Skeletal muscle satellite cell (primary cell): ENCODE data around the gene NFX1.

Experiments
- H3K27me3 ChIP-seq: 2 replicates; pipeline ENCODE4 v1.7.0; 2013; ENCODE audit warnings: low read length; ENCODE audit not compliant: control insufficient read depth, insufficient read depth
- H3K36me3 ChIP-seq: 2 replicates; pipeline ENCODE4 v1.7.0; 2013; ENCODE audit warnings: mild to moderate bottlenecking, control low read depth, low read length; ENCODE audit not compliant: insufficient read depth
- H3K4me1 ChIP-seq: 2 replicates; pipeline ENCODE4 v1.7.0; 2013; ENCODE audit warnings: low read length; ENCODE audit not compliant: control insufficient read depth, insufficient read depth
- H3K4me2 ChIP-seq: 2 replicates; pipeline ENCODE4 v1.7.0; 2013; ENCODE audit warnings: mild to moderate bottlenecking, low read length
- H3K4me3 ChIP-seq: 2 replicates; pipeline ENCODE4 v1.7.0; 2013; ENCODE audit warnings: low read length
- H3K9ac ChIP-seq: 2 replicates; pipeline ENCODE4 v1.7.0; 2013; ENCODE audit warnings: mild to moderate bottlenecking, low read depth, low read length, moderate library complexity
- H3K9me3 ChIP-seq: replicated peaks from 2 replicates; pipeline ENCODE4 v1.7.0; 2013; ENCODE audit warnings: mild to moderate bottlenecking, control low read depth, low read length

The NFX1 gene

GRCh38 chr9:33255014-33255413 is 35.3 kb upstream of the NFX1 start:
- Histone ChIP-seq H3K4me2 (no peak overlapping the region), H3K36me3 (peaks cover 61% of the 10 kb centered on the region)

GRCh38 chr9:33255471-33255870 is 34.8 kb upstream of the NFX1 start:
- H3K4me1 ChIP-seq = peaks cover 4% of the 10 kb centered on the region
- H3K27me3 ChIP-seq = no peaks in the 10 kb centered on the region
- H3K9ac ChIP-seq = no peak overlapping the region
- H3K4me2 ChIP-seq = no peak overlapping the region
- H3K36me3 ChIP-seq = peaks cover 66% of the 10 kb centered on the region
- no peaks in the 10 kb centered on the region for H3K9me3 ChIP-seq
- H3K4me3 ChIP-seq = no peak overlapping the region

More at GRCh38 chr9:33255014-33255413, 35.3 kb upstream of the NFX1 start:
- H3K27me3 ChIP-seq = no peaks in the 10 kb centered on the region
- H3K4me1 ChIP-seq = peaks cover 6% of the 10 kb centered on the region
- H3K9me3 ChIP-seq = no peaks in the 10 kb centered on the region
- H3K9ac ChIP-seq = no peak overlapping the region
- no peak overlapping the region for H3K4me3 ChIP-seq

- peaks cover 73% of the 10 kb centered on the region for H3K36me3 ChIP-seq
- no peaks in the 10 kb centered on the region for H3K27me3 ChIP-seq
- H3K9me3 ChIP-seq = no peaks in the 10 kb centered on the region
- H3K4me3 ChIP-seq = no peak overlapping the region
- no peaks in the 10 kb centered on the region for H3K4me1 ChIP-seq
- H3K9ac ChIP-seq = no peak overlapping the region
- H3K4me2 ChIP-seq = no peak overlapping the region
Observed at GRCh38 chr9:33256236-33256635, 34.1 kb upstream of the NFX1 start.

- no peaks in the 10 kb centered on the region for H3K27me3 ChIP-seq
- peaks cover 80% of the 10 kb centered on the region for H3K36me3 ChIP-seq
- no peak overlapping the region for H3K9ac ChIP-seq
- no peaks in the 10 kb centered on the region for H3K9me3 ChIP-seq
- no peaks in the 10 kb centered on the region for H3K4me1 ChIP-seq
- no peak overlapping the region for H3K4me2 ChIP-seq
- H3K4me3 ChIP-seq = no peak overlapping the region
Observed at GRCh38 chr9:33257276-33257675, 33.0 kb upstream of the NFX1 start.

GRCh38 chr9:33260372-33260771 is 29.9 kb upstream of the NFX1 start:
- peaks cover 58% of the 10 kb centered on the region for H3K36me3 ChIP-seq

GRCh38 chr9:33263131-33264002 is 26.9 kb upstream of the NFX1 start:
- peaks cover 55% of the 10 kb centered on the region for H3K36me3 ChIP-seq

More at GRCh38 chr9:33260372-33260771, 29.9 kb upstream of the NFX1 start:
- H3K9me3 ChIP-seq = no peaks in the 10 kb centered on the region
- no peak overlapping the region for H3K4me2 ChIP-seq
- no peak overlapping the region for H3K4me3 ChIP-seq
- H3K4me1 ChIP-seq = peaks cover 8% of the 10 kb centered on the region
- H3K27me3 ChIP-seq = no peaks in the 10 kb centered on the region
- H3K9ac ChIP-seq = no peak overlapping the region

GRCh38 chr9:33264003-33264472 is 26.3 kb upstream of the NFX1 start:
- Histone ChIP-seq H3K9me3 (no peaks in the 10 kb centered on the region), H3K4me2 (peak overlapping the region; percentile 79), H3K9ac (peak overlapping the region; percentile 92), H3K4me3 (peak overlapping the region; percentile 74), H3K27me3 (no peaks in the 10 kb centered on the region), H3K36me3 (peaks cover 54% of the 10 kb centered on the region), H3K4me1 (peaks cover 14% of the 10 kb centered on the region)

More at GRCh38 chr9:33263131-33264002, 26.9 kb upstream of the NFX1 start:
- peaks cover 14% of the 10 kb centered on the region for H3K4me1 ChIP-seq
- no peaks in the 10 kb centered on the region for H3K9me3 ChIP-seq
- H3K4me3 ChIP-seq = peak overlapping the region; percentile 74
- H3K4me2 ChIP-seq = peak overlapping the region; percentile 79
- H3K9ac ChIP-seq = peak overlapping the region; percentile 92
- H3K27me3 ChIP-seq = no peaks in the 10 kb centered on the region

- Histone ChIP-seq H3K36me3 (peaks cover 48% of the 10 kb centered on the region), H3K4me3 (peak within 1 kb of the TSS; percentile 82)
Observed at GRCh38 chr9:33264473-33265177, 25.7 kb upstream of the NFX1 start, which contains the start of the genes BAG1 and CHMP5. BAG1 (minus strand) TSS chr9:33264708. CHMP5 (plus strand) TSS chr9:33265049; CDS start chr9:33265079, 30 bp downstream.

GRCh38 chr9:33265211-33265865 is 25.0 kb upstream of the NFX1 start:
- H3K4me1 ChIP-seq = peaks cover 14% of the 10 kb centered on the region
- peak overlapping the region; percentile 89 for H3K4me2 ChIP-seq
- peaks cover 47% of the 10 kb centered on the region for H3K36me3 ChIP-seq
- H3K9ac ChIP-seq = peak overlapping the region; percentile 91
- no peaks in the 10 kb centered on the region for H3K9me3 ChIP-seq
- H3K4me3 ChIP-seq = peak overlapping the region; percentile 82
- no peaks in the 10 kb centered on the region for H3K27me3 ChIP-seq

More at GRCh38 chr9:33264473-33265177, 25.7 kb upstream of the NFX1 start, which contains the start of the genes BAG1 and CHMP5:
- Histone ChIP-seq H3K4me2 (peak within 1 kb of the TSS; percentile 89), H3K27me3 (no peaks in the 10 kb centered on the region), H3K9ac (peak within 1 kb of the TSS; percentile 92), H3K4me1 (peaks cover 14% of the 10 kb centered on the region), H3K9me3 (no peaks in the 10 kb centered on the region)

GRCh38 chr9:33267151-33267767 is 23.1 kb upstream of the NFX1 start:
- no peak overlapping the region for H3K4me3 ChIP-seq
- H3K27me3 ChIP-seq = no peaks in the 10 kb centered on the region
- peaks cover 49% of the 10 kb centered on the region for H3K36me3 ChIP-seq
- H3K9ac ChIP-seq = peak overlapping the region; percentile 15
- no peaks in the 10 kb centered on the region for H3K9me3 ChIP-seq
- H3K4me2 ChIP-seq = no peak overlapping the region
- H3K4me1 ChIP-seq = peaks cover 17% of the 10 kb centered on the region
